Measurements from ENCODE around the gene ARHGAP32. TPM values are rescaled to one million over a fixed set of nuclear protein-coding genes. Genes with fewer than 3 reads are reported as not detected.

Gene ARHGAP32
- total RNA-seq, 1 donor from 2014 or later = 3.0 TPM

GRCh38 chr11:128917144-128917724, 274.9 kb downstream of the ARHGAP32 start:
- intact Hi-C loops (cut with micrococcal nuclease) = no loop called here

GRCh38 chr11:128916681-128917080, 275.4 kb downstream of the ARHGAP32 start:
- intact Hi-C loops (cut with micrococcal nuclease) = no loop called here

GRCh38 chr11:128916037-128916572, 276.0 kb downstream of the ARHGAP32 start:
- intact Hi-C loops (cut with micrococcal nuclease) = no loop called here

- intact Hi-C loops (cut with micrococcal nuclease) = no loop called here
Observed at GRCh38 chr11:128915149-128915521, 277.0 kb downstream of the ARHGAP32 start.

Other genes with a start within 250 kb of the ARHGAP32 start
- not detected in 2 replicates for gene TP53AIP1, start 249.5 kb downstream of the ARHGAP32 start, total RNA-seq
- gene BARX2, start 183.5 kb upstream of the ARHGAP32 start, total RNA-seq = 2.0 and 2.7 TPM in 2 replicates

All from T-helper 1 cell treated with Interleukin-12 subunit alpha and Interleukin-12 subunit beta and Interleukin-4 antibody, amounts not matched to agents 30 ng/mL and 1 ng/mL, for 36 hours (primary cell).